ENCODE measurements around the gene SERPINA12. TPM values are rescaled to one million over a fixed set of nuclear protein-coding genes. Genes with fewer than 3 reads are reported as not detected.

Gene SERPINA12
- total and polyA plus RNA-seq, 2 of the 13 experiments (the other 11 are each of a cell fraction or from before 2014, with no cell fraction given), result 0.08 TPM; not detected in 1

- TF ChIP-seq SKIL (CRISPR knock-in tag; IDR thresholded peaks at IDR 0.05; ENCODE audit: borderline replicate concordance), result peak; percentile 85
- TF ChIP-seq TCF12 (IDR thresholded peaks at IDR 0.05), result no peak
- no peak for TF ChIP-seq TCF12 (CRISPR knock-in tag; IDR thresholded peaks at IDR 0.05)
- peak; percentile 31; the same call in 1 of the 2 replicates for TF ChIP-seq SMC3 (IDR thresholded peaks at IDR 0.05; ENCODE audit: low read length)
- no peak for TF ChIP-seq ZNF574 (CRISPR knock-in tag; IDR thresholded peaks at IDR 0.05)
- TF ChIP-seq ZNF678 (CRISPR knock-in tag; IDR thresholded peaks at IDR 0.05), result no peak
- peak; percentile 39; the same call in 1 of the 2 replicates for TF ChIP-seq ARID3A (IDR thresholded peaks at IDR 0.05; ENCODE audit: low read depth, low read length)
- peak; percentile 78 for TF ChIP-seq ZMYM4 (CRISPR knock-in tag; IDR thresholded peaks at IDR 0.05)
- no peak for TF ChIP-seq ZNF777 (CRISPR knock-in tag; IDR thresholded peaks at IDR 0.05)
- TF ChIP-seq PPARG (CRISPR knock-in tag; conservative IDR thresholded peaks at IDR 0.05), result peak; percentile 61; the same call in 1 of the 2 replicates
- no peak for TF ChIP-seq CREB3 (CRISPR knock-in tag; IDR thresholded peaks at IDR 0.05)
- TF ChIP-seq FOXK2 (IDR thresholded peaks at IDR 0.05), result no peak
- TF ChIP-seq E2F2 (CRISPR knock-in tag; IDR thresholded peaks at IDR 0.05; ENCODE audit: borderline replicate concordance), result 0 out of 2 replicates have a peak, but pooled peaks have one; percentile 32
- TF ChIP-seq AGO1 (IDR thresholded peaks at IDR 0.05; ENCODE audit: low read depth, low read length, poor library complexity, severe bottlenecking), result no peak
- TF ChIP-seq TARDBP (CRISPR knock-in tag; IDR thresholded peaks at IDR 0.05), result peak; percentile 75; the same call in 1 of the 2 replicates
- no peak for TF ChIP-seq DNMT3B (CRISPR knock-in tag; conservative IDR thresholded peaks at IDR 0.05)
- TF ChIP-seq CENPX (CRISPR knock-in tag; IDR thresholded peaks at IDR 0.05), result no peak
- TF ChIP-seq SIX1 (CRISPR knock-in tag; IDR thresholded peaks at IDR 0.05; ENCODE audit: borderline replicate concordance), result peak; percentile 39; the same call in 1 of the 2 replicates
- peak; percentile 46; the same call in 1 of the 2 replicates for TF ChIP-seq MIER3 (CRISPR knock-in tag; IDR thresholded peaks at IDR 0.05; ENCODE audit: borderline replicate concordance)
- TF ChIP-seq ZNF234 (CRISPR knock-in tag; conservative IDR thresholded peaks at IDR 0.05), result no peak
These were observed 46.3 kb downstream of the SERPINA12 start (continued) for GRCh38 chr14:94462763-94463572.

All from HepG2 (cell line).